Right lobe of liver (tissue), 6 donors: ENCODE results near the gene AP3B2. TPM values are rescaled to one million over a fixed set of nuclear protein-coding genes. Genes with fewer than 3 reads are reported as not detected.

Source experiments
- ATAC-seq, 4 donors: fragments of 200-7000 bp; cut with Tn5 transposase; one replicate each; pipeline ENCODE4 v1.9.1; 2020; ENCODE audit warnings: mild to moderate bottlenecking in 4 of 4, moderate library complexity in 4 of 4
- DNase-seq, 3 donors: peaks; one replicate each; pipeline ENCODE4 v3.0.0-alpha.2; 2020
- H3K27ac ChIP-seq, 3 donors: fragments of 200-600 bp; one replicate each; pipeline ENCODE4 v1.8.0; 2022
- H3K27me3 ChIP-seq, 2 donors: fragments of 200-600 bp; one replicate each; pipeline ENCODE4 v1.8.0; 2022
- H3K36me3 ChIP-seq, 4 donors: fragments of 200-600 bp; sonication (generic) in 1 of 4; one replicate each; pipeline versions ENCODE4 v1.5.1 to v1.8.0; 2017 to 2022; ENCODE audit warnings: control low read depth in 1 of 4
- H3K4me1 ChIP-seq, 4 donors: fragments of 200-600 bp; sonication (generic) in 1 of 4; one replicate each; pipeline versions ENCODE4 v1.5.1 to v1.8.0; 2017 to 2022; ENCODE audit warnings: control low read depth in 1 of 4
- H3K4me3 ChIP-seq, 3 donors: fragments of 200-600 bp; one replicate each; pipeline ENCODE4 v1.8.0; 2022
- H3K9me3 ChIP-seq, 4 donors: fragments of 200-600 bp; sonication (generic) in 1 of 4; one replicate each; pipeline versions ENCODE4 v1.5.1 to v1.8.0; 2017 to 2022; ENCODE audit warnings: control low read depth in 1 of 4
- CTCF ChIP-seq, 4 donors: fragments of 200-600 bp in 3 of 4; fragments of 450-650 bp in 1 of 4; IDR thresholded peaks; one replicate each; pipeline versions ENCODE4 v1.5.1 to v1.8.0; 2016 to 2022; ENCODE audit warnings: antibody characterized with exemption in 4 of 4, mild to moderate bottlenecking in 2 of 4
- POLR2A ChIP-seq: fragments of 450-650 bp; IDR thresholded peaks from one replicate; pipeline ENCODE4 v1.6.1; 2017; ENCODE audit warnings: antibody characterized with exemption, mild to moderate bottlenecking
- WGBS: methylation state at CpG from one replicate; pipeline ENCODE4 v1.1.6; 2018; ENCODE audit warnings: low coverage, low lambda C conversion rate; ENCODE audit not compliant: insufficient coverage; ENCODE audit errors: missing lambda C conversion rate; 5-methylcytosine and 5-hydroxymethylcytosine counted together
- intact Hi-C, 2 donors: fragments of 100-400 bp; cut with DNase I; formaldehyde crosslinking; loops; one replicate each; pipeline versions ENCODE4 v1.11.2 to v1.14.1; 2022
- total RNA-seq, 6 experiments: library from RNA; depleted of rRNA in 2 of 6; stranded (reverse); fragments of >200 nt in 2 of 6; fragmentation: NEBNext Ultra II Directional in 3 of 6; extraction: Animal tissue kit (Norgen Biotek cat#: 25700) in 3 of 6; gene quantifications; one replicate each; pipeline versions ENCODE4 v1.1.0 to v1.2.4, GENCODE V29; 2016 to 2023
- donor health status: DM: no; HTN: yes; CAD: no.
- donor health status: DM: no; HTN: no; CAD: no.
- donor health status: DM: no; HTN: no; CAD: no.
- donor health status: DM: no; HTN: yes; CAD: no.
- donor health status: DM: no; HTN: yes; CAD: no.

Gene AP3B2
- total RNA-seq, 6 experiments from 2014 or later = 0.12 TPM; not detected in 5

GRCh38 chr15:82635798-82636197 is 73.9 kb downstream of the AP3B2 start:
- H3K27ac ChIP-seq = no peak overlapping the region
- ATAC-seq (no peak), DNase-seq (no peak)
- H3K27me3 ChIP-seq = no peaks in the 10 kb centered on the region
- H3K9me3 ChIP-seq = no peaks in the 10 kb centered on the region
- H3K36me3 ChIP-seq = no peaks in the 10 kb centered on the region
- WGBS = 13% methylated on average over 2 of the region's 2 CpGs
- intact Hi-C loops = no loop called here
- TF ChIP-seq CTCF (IDR thresholded peaks at IDR 0.05) = no peak
- TF ChIP-seq POLR2A = no peak
- no peaks in the 10 kb centered on the region for H3K4me1 ChIP-seq
- no peak overlapping the region for H3K4me3 ChIP-seq

GRCh38 chr15:82630033-82630432 is 79.6 kb downstream of the AP3B2 start:
- intact Hi-C loops = no loop called here
- no peaks in the 10 kb centered on the region for H3K36me3 ChIP-seq
- DNase-seq (no peak), ATAC-seq (no peak)
- H3K4me1 ChIP-seq = no peaks in the 10 kb centered on the region
- no peak overlapping the region for H3K4me3 ChIP-seq
- 54% methylated on average over 4 of the region's 4 CpGs for WGBS
- no peaks in the 10 kb centered on the region for H3K27me3 ChIP-seq
- H3K27ac ChIP-seq = no peak overlapping the region
- H3K9me3 ChIP-seq = no peaks in the 10 kb centered on the region
- TF ChIP-seq CTCF (IDR thresholded peaks at IDR 0.05) (no peak), POLR2A (no peak)

- Histone ChIP-seq H3K9me3 (no peaks in the 10 kb centered on the region), H3K4me1 (no peaks in the 10 kb centered on the region), H3K27ac (no peak overlapping the region), H3K27me3 (no peaks in the 10 kb centered on the region), H3K4me3 (no peak overlapping the region), H3K36me3 (no peaks in the 10 kb centered on the region)
- 48% methylated on average over 4 of the region's 4 CpGs for WGBS
- no peak for DNase-seq
- TF ChIP-seq POLR2A (no peak), CTCF (IDR thresholded peaks at IDR 0.05) (no peak)
- intact Hi-C loops = no loop called here
- ATAC-seq = no peak
Observed at GRCh38 chr15:82625136-82625535, 84.5 kb downstream of the AP3B2 start.

GRCh38 chr15:82624438-82624837 is 85.2 kb downstream of the AP3B2 start:
- H3K9me3 ChIP-seq = no peaks in the 10 kb centered on the region
- intact Hi-C loops = no loop called here
- no peaks in the 10 kb centered on the region for H3K4me1 ChIP-seq
- H3K27me3 ChIP-seq = no peaks in the 10 kb centered on the region
- WGBS = 35% methylated on average over 2 of the region's 3 CpGs
- no peak overlapping the region for H3K27ac ChIP-seq
- no peak for DNase-seq
- ATAC-seq = no peak
- H3K4me3 ChIP-seq = no peak overlapping the region
- TF ChIP-seq POLR2A (no peak), CTCF (IDR thresholded peaks at IDR 0.05) (no peak)
- no peaks in the 10 kb centered on the region for H3K36me3 ChIP-seq

- intact Hi-C loops = no loop called here
- H3K4me3 ChIP-seq = no peak overlapping the region
- H3K36me3 ChIP-seq = no peaks in the 10 kb centered on the region
- H3K27me3 ChIP-seq = no peaks in the 10 kb centered on the region
- ATAC-seq (no peak), DNase-seq (no peak)
- H3K27ac ChIP-seq = no peak overlapping the region
- no peaks in the 10 kb centered on the region for H3K4me1 ChIP-seq
- no peaks in the 10 kb centered on the region for H3K9me3 ChIP-seq
- 37% methylated on average over 2 of the region's 2 CpGs for WGBS
- TF ChIP-seq POLR2A = no peak
- TF ChIP-seq CTCF (IDR thresholded peaks at IDR 0.05) = no peak
Observed at GRCh38 chr15:82624008-82624407, 85.7 kb downstream of the AP3B2 start.
